ENCODE data around the gene RAB15. TPM values are rescaled to one million over a fixed set of nuclear protein-coding genes. Genes with fewer than 3 reads are reported as not detected.
A peak's percentile ranks its signal among the peaks of the same experiment; 100 is the strongest.

RAB15 gene
- 42.3 and 45.8 TPM in 2 replicates for total RNA-seq (2014; rRNA removed; shearing (Covaris generic))

DNA sequence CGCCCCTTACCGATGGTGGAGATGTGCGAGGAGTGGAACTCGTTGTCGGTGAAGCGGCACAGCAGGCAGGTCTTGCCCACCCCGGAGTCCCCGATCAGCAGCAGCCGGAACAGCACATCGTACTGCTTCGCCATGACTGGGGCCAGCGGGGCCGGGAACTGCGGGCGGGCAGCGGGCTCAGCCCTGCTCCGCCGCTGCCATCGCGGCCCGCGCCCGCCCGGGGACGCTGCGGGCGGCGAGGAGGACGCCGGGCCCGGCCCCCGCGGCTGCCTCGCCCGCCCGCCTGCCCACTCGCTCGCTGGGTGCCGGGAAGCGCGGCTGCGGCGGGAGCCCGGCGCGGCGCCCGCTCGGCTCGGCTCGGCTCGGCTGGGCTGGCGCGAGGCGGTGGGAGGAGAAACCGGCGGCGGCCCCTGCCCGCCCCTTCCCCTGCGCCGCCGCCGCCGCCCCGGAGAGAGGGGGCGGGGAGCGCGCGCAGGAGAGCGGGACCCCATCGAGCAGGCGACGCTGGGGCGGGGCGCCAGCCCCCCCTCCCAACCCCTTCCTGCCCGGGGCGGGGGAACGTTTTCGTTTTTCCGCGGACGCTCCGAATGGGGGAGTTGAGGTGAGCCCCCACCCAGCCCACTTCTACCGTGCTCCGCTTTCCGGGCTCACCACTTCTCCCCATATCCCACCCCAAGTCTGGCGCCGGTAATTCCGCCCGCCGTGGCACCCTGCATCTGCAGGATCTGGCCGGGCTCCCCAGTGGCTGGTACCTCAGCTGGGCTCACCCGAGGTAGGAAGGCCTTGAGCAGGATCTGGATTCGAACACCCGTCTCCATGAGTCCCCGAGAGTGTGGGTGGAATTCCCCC lies at the start of gene RAB15:
Gene RAB15, minus strand, starts transcription at position 394 of the 849 bp plus-strand sequence. Its CDS starts 260 bp downstream, at position 134.
- DNase-seq (ENCODE audit: low spot score) = no peak

DNA sequence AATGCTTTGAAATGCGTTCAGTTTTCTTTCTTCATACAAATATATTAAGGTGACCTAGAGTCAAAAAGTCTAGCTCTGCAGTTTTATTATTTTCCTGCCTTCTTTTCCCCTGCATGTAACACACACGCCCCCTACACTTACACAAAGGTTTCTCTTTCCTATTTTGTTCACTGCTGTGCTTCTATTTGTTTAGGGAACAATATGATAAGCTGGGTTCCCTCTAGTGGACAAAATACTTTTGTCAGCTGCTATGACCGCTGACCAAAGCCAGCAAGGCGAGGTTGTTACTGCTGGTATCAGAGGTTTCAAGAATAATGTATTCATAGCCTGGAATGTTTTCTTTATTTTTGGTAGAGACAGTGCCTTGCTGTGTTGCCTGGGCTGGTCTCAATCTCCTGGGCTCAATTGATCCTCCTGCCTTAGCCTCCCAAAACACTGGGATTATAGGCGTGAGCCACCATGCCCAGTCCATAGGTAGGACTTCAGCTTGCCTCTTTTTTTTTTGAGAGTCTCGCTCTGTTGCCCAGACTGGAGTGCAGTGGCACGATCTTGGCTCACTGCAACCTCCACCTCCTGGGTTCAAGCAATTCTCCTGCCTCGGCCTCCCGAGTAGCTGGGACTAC lies 47.9 kb upstream of the RAB15 start:
- DNase-seq (ENCODE audit: low spot score) = peak; percentile 51

DNA sequence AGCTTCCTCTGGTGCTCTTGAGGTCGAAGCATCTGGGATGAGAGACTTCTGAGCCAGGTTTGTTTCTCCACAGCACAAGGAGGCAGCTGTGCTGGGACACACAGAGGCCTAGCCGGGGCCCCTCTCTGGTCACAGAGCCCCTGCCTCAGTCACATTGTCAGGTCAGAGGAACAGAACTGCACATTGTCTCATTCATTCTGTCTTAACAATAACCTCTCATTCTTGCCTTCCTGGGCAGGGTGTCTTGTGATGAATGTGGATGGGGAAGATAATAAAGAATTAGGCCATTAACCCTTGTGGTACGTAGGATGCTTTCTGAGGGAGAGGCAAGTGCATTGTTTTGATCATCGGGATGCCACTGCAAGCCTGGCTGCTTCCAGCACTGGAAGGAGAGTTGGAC lies 44.3 kb upstream of the RAB15 start:
- DNase-seq (ENCODE audit: low spot score) = no peak

DNA sequence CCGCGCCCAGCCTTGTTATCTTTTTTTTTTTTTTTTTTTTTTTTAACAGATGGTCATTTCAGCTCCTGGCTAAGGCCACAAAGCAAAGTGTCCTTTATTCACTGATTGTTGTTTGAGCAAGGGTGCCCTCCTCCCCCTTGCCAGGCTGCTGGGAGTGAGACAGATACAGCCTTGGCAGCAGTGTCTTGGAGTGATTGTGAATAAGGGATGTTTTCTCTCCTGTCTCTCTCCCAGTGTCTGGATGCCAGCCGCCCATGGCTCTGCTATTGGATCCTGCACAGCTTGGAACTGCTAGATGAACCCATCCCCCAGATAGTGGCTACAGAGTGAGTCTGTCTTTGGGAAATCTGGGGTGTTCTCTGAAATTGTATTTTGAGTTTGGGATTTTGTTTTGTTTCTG lies 43.3 kb upstream of the RAB15 start:
- no peak for DNase-seq (ENCODE audit: low spot score)

DNA sequence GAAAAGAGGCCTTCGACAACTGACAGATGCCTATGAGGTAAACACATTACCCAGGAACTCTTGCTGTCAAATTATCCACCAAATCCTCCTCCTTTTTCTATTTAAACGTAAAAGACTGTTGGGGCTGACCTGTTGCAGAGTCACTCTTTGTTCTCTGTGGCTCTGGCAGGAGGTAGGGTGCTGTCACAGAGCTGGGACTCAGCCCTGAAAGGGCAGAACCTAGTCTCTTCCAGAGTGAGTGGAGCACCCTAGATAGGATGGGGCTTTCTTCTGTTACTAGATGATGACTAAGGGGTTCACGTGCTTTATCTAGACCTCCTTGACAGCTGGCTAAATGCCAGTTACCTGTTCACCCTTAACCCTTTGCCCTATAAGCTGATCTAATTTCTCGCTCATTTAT lies 40.2 kb upstream of the RAB15 start:
- no peak for DNase-seq (ENCODE audit: low spot score)

DNA sequence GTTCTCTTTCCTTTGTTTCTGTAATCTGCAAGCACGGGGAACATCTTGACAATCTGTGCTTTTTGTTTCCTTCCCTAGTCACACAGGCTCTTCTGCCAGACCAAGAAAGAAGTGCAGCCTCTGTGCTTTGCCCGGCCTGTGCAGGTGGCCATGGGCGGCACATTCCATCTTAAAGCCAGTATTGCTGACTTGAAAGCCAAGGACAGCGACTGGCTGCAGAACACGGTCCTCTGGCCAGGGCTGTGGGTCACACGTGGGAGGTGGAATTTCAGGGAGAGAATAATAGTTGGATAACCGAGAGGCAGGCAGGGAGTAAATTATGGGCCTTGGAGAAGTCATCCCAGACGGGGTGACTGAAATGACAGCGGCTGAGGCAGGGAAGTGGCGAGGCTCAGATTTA lies 39.4 kb upstream of the RAB15 start:
- no peak for DNase-seq (ENCODE audit: low spot score)

DNA sequence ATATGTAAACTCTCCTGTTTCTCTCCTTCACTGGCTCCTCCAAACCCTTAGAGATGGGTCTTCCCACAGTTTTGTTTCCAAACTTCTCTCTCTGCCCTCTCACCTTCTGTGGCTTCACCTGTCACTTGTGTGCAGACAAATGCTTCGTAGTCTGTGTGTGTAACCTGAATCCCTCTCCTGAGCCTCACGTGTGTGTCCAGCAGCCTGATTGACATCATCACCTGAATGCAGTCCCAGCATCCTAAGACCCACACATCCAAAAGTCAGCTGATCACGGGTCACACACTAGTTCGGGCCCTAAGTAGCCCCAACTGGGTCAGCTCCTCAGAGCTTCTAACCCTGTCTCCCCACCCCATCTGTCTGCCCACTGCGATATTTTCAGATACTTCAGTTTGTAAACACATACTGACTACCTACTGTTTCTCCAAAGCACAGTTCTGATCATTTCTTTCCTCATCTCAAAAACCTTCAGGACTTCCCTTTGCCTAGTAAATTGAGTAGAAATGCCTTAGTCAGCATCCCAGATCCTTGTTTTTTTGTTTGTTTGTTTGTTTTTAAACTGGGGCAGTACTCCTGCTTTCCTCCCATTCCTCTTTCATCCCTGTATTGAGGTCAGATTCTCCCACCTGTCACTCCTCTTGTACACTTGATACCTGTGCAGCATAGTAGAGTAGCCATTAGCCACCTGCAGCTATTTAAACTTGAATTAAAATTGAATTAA lies 38.2 kb upstream of the RAB15 start:
- no peak for DNase-seq (ENCODE audit: low spot score)

DNA sequence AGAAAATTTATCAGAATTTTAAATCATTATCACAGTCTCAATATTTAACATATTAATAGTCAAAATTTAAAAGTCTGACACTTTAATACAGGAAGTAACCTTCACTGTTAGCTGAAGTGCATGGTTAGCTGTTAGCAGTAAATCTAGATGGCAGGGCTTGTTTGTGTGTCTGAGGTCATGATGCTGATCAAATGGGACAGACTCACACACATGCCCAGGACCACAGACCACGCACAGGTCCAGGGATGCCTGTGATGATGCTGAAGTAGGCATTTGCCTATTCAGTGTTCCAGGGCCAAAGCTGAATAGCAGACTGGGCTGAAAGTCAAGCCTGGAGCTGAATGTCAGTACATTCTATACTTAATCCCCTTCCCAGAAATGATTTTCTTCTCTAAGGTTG lies 35.1 kb upstream of the RAB15 start:
- DNase-seq (ENCODE audit: low spot score) = no peak

DNA sequence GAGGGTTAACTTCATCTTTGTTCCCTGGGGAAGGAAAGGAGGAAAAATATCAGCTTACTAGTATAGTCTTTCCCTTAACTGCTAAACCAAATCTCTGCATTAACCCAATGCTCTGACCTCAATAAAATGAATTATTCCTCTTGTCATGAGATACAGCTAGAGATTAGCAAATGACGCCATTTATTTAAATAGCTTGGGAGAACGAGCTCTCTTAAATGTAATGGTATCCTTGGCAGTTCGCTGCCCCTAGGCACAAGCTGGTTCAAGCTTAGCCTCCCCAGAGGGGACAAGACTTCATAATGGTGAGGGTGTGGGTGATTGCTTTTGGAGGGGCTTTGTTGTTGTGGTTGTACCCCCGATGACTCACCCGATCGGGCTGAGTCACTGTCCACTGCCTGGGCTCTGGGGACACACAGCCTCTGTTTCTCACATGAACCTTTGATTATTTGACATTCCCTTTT lies 34.2 kb upstream of the RAB15 start:
- DNase-seq (ENCODE audit: low spot score) = peak; percentile 15

DNA sequence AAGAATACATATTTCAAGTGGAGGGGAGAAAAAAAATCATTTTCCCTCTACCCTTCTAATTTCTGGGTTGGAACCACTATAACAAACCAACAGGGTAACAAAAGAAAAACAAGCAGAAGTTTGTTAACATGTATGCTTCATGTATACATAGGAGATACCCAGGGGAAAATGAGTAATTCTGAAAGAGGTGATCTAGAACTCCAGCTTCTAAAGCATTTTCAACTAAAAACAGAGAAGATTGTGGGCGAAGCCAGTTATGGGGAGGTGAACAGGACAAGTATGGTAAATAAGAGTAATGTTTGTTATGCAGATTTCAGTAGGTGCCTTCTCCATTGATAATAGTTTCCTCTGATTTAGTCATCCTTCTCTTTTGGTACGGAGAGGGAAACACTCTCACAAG lies 31.3 kb upstream of the RAB15 start:
- DNase-seq (ENCODE audit: low spot score) = no peak

DNA sequence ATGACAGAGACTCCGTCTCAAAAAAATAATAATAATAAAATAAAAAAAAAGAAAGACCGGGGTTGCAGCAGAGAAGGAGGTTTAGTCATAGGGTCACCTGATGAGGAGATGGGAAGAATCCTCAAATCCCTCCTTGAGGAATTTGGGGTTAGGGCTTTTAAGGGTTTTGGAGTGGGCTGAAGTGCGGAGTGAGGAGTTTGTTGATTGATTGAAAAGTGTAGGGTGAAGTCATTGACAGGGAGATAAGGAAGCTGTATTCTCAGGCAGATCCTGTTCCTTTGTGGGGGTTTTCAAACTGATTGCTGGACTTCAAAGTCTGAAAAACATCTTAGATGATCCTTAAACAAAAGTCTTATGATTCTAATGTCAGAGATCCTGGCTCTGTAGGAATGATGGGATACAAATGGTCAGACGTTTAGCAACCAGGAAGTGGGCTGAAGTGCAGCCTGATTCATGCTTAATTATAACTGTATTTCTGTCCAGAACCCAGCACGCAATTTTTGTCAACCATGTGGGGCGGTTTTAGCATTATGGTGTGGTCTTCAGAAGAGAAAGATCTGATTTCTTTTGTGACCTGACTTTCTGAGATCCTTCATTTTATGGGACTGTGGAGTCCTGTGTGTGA lies 30.6 kb upstream of the RAB15 start:
- DNase-seq (ENCODE audit: low spot score) = peak; percentile 20

DNA sequence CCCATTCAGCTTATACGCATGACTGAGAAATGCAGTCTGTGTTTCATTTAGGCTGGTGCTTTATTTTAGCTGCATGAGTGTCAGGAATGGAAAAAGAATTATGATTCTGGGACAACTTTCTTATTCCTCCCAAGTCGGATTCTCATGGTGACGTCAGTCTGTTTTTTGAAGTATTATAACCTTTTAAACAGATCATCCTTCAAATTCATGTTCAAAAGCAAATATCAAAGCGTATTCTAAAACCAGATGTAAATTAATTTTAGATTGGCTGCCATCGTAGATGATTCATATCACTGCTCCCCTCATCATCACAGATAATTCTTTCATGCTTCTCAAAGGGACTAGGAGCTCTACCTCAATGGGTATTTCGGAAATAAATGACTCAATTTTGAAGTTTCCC lies 29.6 kb upstream of the RAB15 start:
- DNase-seq (ENCODE audit: low spot score) = no peak

DNA sequence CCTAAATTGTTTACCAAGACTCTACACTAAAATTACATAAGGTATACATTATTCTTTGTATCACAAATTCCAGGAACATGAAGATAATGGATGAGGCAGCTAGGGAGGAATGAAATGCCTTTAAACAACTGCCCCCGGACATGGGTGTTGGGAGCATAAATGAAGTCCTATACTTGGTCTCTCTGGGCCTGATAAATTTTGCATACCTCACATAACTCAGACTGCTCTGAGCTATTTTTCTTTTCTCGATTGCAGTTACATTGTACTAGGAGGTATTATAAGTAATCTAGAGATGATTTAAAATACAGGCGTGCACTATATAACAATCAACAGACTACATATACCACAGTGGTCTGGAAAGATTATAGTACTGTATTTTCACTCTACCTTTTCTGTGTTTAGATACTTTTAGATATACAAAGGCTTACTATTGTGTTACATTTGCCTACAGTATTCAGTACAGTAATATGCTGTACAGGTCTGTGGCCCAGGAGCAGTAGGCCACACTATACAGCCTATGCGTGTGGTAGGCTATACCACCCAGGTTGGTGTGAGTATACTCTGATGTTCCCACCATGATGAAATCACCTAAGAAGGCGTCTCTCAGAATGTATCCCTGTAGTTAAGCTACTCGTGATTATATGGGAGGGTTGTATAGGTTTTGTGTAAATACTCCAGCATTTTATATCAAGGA lies 28.9 kb upstream of the RAB15 start:
- no peak for DNase-seq (ENCODE audit: low spot score)

DNA sequence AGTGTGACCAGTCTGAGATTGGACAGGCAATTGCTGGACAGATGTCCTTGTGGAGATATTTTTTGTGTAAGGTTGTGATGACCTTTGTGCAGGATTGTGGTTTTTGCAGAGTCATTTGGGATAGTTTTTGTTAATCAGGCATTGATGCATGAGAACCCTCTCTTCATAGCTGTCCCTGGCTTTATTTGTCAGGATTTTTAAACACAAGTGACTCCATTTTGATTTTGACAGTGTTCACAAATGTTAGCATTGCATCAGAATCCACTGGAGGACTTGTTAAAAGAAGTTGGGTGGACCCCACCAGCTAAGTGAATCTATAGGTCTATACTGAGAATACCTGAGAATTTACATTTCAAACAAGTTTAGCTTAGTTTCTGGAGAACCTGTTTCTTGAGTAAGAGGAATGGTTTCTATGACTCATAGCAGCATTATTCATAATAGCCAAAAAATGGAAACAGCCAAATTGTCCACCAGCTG lies 26.4 kb upstream of the RAB15 start:
- no peak for DNase-seq (ENCODE audit: low spot score)

DNA sequence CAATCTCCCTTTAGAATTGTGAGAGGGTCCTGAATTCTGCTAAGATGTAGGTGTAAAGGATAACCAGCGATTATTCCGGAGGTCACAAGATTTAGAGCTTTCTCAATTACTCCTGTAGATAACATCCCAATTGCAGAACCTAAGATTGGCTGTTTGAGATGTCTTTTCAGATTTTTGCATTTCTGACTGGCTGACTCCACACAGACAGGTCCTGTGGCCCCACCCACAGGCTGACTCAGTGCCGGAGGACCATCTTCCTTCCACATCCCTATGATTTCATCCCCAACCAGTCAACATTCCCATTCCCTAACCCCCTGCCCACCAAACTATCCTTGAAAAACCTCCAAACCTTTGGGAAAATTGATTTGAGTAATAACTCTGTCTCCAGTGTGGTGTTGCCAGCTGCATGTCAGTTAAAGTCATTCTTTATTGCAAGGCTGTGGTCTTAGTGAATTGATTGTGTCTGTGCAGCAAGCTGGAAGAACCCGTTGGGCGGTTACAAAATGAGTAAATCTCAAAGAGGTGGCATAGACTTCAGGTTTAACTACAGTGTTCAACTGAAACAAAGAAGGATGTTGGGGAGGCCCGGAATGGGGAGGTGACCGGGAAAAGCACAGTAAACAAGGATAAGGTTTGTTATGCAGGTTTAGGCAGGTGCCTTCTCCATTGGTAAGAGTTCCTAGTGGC lies 25.1 kb upstream of the RAB15 start:
- no peak for DNase-seq (ENCODE audit: low spot score)

DNA sequence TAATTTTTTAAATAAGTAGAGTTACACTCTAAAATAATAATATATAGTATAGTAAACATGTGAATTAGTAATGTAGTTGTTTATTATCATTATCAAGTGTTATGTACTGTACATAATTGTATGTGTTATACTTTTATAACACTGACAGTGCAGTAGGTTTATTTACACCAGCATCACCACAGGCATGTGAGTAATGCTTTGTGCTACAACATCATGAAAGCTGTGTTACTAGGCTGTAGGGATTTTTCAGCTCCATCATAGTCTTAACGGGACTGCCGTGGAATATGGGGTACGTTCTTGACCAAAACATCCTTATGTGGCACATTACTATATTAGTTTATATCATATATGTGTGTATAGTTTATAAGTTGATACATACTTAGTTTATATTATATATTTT lies 23.2 kb upstream of the RAB15 start:
- DNase-seq (ENCODE audit: low spot score) = no peak

DNA sequence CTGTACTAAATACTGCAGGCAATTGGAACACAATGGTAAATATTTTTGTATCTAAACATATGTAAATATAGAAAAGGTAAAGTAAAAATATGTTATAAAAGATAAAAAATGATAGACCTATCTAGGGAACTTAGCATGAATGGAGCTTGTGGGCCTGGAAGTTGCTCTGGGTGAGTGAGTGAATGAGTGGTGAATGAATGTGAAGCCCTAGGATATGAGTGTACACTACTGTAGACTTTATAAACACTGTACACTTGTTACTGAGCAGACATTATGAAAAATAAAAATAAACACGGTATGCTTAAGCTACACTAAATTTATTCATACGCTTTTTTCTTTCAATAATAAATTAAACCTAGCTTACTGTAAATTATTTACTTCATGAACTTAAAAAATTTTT lies 22.4 kb upstream of the RAB15 start:
- no peak for DNase-seq (ENCODE audit: low spot score)

DNA sequence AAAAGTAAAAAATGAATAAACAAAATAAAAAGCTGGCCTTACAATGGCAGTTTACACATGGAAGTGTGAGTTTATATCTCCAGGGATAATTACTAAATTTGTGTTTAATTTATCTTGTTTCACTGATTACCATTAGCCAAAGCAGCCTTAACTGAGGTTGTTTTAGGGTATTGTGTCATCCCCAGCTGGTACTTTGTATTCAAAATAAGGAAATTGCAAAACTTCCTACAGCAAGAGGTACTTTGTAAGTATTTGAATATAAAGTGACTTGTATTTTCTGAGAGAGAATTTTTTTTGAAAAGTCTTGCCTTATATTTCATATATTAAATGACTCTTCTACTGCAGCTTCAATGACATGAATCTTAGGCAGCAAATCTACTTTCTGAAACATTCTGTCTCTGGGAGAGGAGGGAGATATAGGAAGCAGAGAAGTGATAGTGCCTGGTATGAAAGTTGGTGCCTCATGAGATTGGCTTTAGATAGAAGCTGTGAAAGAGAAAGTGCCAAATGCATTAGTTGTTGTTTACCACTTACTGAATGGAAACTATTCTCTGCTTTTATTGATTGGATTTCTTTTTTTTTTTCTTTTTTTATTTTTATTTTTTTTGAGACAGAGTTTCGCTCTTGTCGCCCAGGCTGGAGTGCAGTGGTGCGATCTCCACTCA lies 21.3 kb upstream of the RAB15 start:
- no peak for DNase-seq (ENCODE audit: low spot score)

DNA sequence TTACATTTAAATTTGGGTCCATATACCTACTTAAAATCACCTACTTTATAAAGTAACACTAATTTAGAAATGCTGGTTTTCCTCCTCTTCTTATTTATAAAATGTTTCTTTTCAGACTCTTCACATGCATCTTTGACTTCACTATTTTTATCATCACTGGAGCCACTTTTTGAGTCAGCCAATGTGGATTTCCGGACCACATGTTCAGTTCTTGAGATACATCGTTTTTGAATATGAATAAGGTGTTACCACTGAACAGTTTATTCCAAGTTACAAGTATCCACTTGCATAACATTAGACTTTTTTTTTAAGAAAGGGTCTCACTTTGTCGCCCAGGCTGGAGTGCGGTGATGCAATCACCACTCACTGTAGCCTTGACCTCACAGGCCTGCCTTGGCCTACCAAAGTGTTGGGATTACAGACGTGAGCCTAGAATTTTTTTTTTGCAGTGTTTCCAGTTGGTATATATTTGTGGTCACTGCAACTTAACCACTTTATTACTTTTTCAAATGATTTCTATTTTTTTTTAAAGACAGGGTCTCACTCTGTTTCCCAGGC lies 20.3 kb upstream of the RAB15 start:
- no peak for DNase-seq (ENCODE audit: low spot score)

DNA sequence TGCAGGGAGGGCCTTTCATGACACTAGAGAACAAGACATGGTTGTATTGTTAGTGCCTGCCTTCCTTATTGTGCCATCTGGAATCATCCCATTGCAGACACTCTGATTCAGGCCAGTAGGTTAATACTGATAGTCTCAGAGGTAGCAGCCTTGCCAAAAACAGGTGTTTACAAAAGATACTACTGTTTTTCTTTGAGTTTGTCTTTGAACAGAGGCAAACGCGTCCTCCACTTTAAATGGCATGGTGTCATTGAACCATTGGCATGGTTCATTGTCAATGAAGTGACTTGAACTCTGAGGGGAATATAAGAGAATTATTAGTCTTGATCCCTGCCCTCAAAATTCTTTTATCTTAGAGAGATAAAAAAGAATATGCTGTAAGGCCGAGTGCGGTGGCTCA lies 18.8 kb upstream of the RAB15 start:
- DNase-seq (ENCODE audit: low spot score) = no peak

Data from A172 (cell line).